ENCODE measurements around the gene CD2AP. TPM values are rescaled to one million over a fixed set of nuclear protein-coding genes. Genes with fewer than 3 reads are reported as not detected.

Gene CD2AP
- total and polyA plus RNA-seq, 9 of the 15 experiments (the other 6 are each of a cell fraction or from before 2014, with no cell fraction given): 9.4 to 69.7 (median 38.7) TPM

GRCh38 chr6:47477497-47478232 is at the start of gene CD2AP (continued):
- TF ChIP-seq ZBTB40 (IDR thresholded peaks at IDR 0.05) (peak; percentile 33; the same call in 1 of the 2 replicates), ZBTB40 (CRISPR knock-in tag; IDR thresholded peaks at IDR 0.05) (no peak), HNRNPUL1 (IDR thresholded peaks at IDR 0.05; ENCODE audit: low read length) (no peak), TAF1 (IDR thresholded peaks at IDR 0.05; ENCODE audit: control insufficient read depth, extremely low read depth, insufficient read depth, low read length, severe bottlenecking) (peak; percentile 75), MNT (conservative IDR thresholded peaks at IDR 0.05) (peak in 1 of 2 experiments; percentile 41; a peak in 2 of 4 replicates), KDM1A (IDR thresholded peaks at IDR 0.05) (0 out of 4 replicates have a peak, but pooled peaks of 1 of the 2 experiments have one; percentile 16), ZNF24 (IDR thresholded peaks at IDR 0.05) (no peak), GMEB1 (CRISPR knock-in tag; IDR thresholded peaks at IDR 0.05) (peak; percentile 33; the same call in 1 of the 2 replicates), SMARCC2 (IDR thresholded peaks at IDR 0.05; ENCODE audit: low read depth) (0 out of 2 replicates have a peak, but pooled peaks have one; percentile 53), KHSRP (IDR thresholded peaks at IDR 0.05) (peak; percentile 77), GTF2E2 (tag; IDR thresholded peaks at IDR 0.05) (no peak; the same call in 1 of the 2 replicates), LCOR (CRISPR knock-in tag; IDR thresholded peaks at IDR 0.05) (peak; percentile 88), DPF2 (IDR thresholded peaks at IDR 0.05) (peak; percentile 56; the same call in 1 of the 2 replicates), ATF2 (CRISPR knock-in tag; IDR thresholded peaks at IDR 0.05) (peak; percentile 94)
